ENCODE measurements around the gene ELFN1.

ELFN1 gene

GRCh38 chr7:1737956-1738355, 67.9 kb downstream of the ELFN1 start:
- TF ChIP-seq, protein P1, sequence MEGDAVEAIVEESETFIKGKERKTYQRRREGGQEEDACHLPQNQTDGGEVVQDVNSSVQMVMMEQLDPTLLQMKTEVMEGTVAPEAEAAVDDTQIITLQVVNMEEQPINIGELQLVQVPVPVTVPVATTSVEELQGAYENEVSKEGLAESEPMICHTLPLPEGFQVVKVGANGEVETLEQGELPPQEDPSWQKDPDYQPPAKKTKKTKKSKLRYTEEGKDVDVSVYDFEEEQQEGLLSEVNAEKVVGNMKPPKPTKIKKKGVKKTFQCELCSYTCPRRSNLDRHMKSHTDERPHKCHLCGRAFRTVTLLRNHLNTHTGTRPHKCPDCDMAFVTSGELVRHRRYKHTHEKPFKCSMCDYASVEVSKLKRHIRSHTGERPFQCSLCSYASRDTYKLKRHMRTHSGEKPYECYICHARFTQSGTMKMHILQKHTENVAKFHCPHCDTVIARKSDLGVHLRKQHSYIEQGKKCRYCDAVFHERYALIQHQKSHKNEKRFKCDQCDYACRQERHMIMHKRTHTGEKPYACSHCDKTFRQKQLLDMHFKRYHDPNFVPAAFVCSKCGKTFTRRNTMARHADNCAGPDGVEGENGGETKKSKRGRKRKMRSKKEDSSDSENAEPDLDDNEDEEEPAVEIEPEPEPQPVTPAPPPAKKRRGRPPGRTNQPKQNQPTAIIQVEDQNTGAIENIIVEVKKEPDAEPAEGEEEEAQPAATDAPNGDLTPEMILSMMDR (conservative IDR thresholded peaks at IDR 0.05; ENCODE audit: low read depth), result no peak
- H3K27ac ChIP-seq, result no peak overlapping the region
- CTCF ChIA-PET, result no interaction called here
- POLR2A ChIA-PET (ENCODE audit: low non-redundant PET), result no interaction called here
- no peak for DNase-seq (ENCODE audit: low spot score)

GRCh38 chr7:1738511-1738910, 68.4 kb downstream of the ELFN1 start:
- H3K27ac ChIP-seq, result no peak overlapping the region
- ChIA-PET CTCF (no interaction called here), POLR2A (ENCODE audit: low non-redundant PET) (no interaction called here)
- TF ChIP-seq, protein P1 (conservative IDR thresholded peaks at IDR 0.05; ENCODE audit: low read depth), result no peak
- DNase-seq (ENCODE audit: low spot score), result no peak

GRCh38 chr7:1738956-1739355, 68.9 kb downstream of the ELFN1 start:
- ChIA-PET CTCF (no interaction called here), POLR2A (ENCODE audit: low non-redundant PET) (no interaction called here)
- TF ChIP-seq, protein P1 (conservative IDR thresholded peaks at IDR 0.05; ENCODE audit: low read depth), result no peak

DNA sequence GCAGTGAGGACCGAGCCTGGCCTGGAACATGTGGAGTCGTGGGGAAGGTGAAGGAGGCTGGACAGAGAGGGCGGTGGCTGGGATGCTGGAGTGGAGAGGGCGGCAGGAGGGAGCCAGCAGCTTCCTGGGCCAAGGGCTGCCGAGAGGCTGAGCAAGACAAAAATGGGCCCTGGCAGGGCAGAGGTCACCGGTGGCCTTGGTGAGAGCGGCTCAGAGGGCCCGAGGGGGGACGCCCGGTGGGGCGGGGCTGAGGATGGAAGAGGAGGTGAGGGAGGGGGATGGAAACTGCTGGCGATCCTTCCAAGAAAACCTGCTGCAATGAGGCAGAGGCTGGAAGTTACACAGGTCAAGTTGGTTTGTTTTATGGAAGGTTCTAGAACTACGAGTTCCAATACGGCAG, 69.5 kb downstream of the ELFN1 start:
- TF ChIP-seq, protein P1 (conservative IDR thresholded peaks at IDR 0.05; ENCODE audit: low read depth), result no peak
- POLR2A ChIA-PET (ENCODE audit: low non-redundant PET), result no interaction called here
- no peak for DNase-seq (ENCODE audit: low spot score)
- CTCF ChIA-PET, result no interaction called here
- no peak overlapping the region for H3K27ac ChIP-seq

More at GRCh38 chr7:1738956-1739355, 68.9 kb downstream of the ELFN1 start:
- no peak overlapping the region for H3K27ac ChIP-seq
- no peak for DNase-seq (ENCODE audit: low spot score)

DNA sequence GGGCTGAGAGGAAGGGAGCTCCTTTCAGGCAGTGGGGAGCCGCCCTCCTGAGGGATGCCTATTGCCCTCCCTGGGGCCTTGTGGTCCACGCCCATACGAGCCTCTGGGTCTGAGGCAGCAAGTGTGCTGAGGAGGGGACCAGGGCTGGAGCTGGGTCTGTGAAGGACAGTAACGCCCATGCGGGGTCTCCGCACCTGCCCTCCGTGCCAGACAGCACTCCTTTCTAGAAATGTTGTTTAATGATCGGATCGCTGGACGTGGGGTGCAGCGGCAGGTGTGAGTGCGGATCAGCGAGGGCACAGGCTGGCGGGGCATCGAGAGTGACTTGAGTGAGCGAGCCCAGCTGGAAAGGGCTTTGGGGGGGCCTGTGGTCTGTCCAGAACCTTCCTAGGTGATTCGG, 70.1 kb downstream of the ELFN1 start:
- no peak for DNase-seq (ENCODE audit: low spot score)
- ChIA-PET CTCF (interaction anchor here (0.7 kb wide), 1 partner anchor 476 kb away, joined by 3 read pairs; no protein-coding TSS in a partner anchor), POLR2A (ENCODE audit: low non-redundant PET) (interaction anchor here (0.5 kb wide), 1 partner anchor 18 kb away, joined by 3 read pairs; no protein-coding TSS in a partner anchor)
- no peak overlapping the region for H3K27ac ChIP-seq
- TF ChIP-seq, protein P1 (conservative IDR thresholded peaks at IDR 0.05; ENCODE audit: low read depth), result no peak

- DNase-seq (ENCODE audit: low spot score), result no peak
- TF ChIP-seq, protein P1 (conservative IDR thresholded peaks at IDR 0.05; ENCODE audit: low read depth), result no peak
- no peak overlapping the region for H3K27ac ChIP-seq
- ChIA-PET CTCF (no interaction called here), POLR2A (ENCODE audit: low non-redundant PET) (no interaction called here)
Measured at GRCh38 chr7:1741246-1741645, 71.2 kb downstream of the ELFN1 start.

Measured in RWPE1 (cell line).